Measurements from ENCODE around the gene NRARP. TPM values are rescaled to one million over a fixed set of nuclear protein-coding genes. Genes with fewer than 3 reads are reported as not detected.
A peak's percentile ranks its signal among the peaks of the same experiment; 100 is the strongest.

Gene NRARP
- total and polyA plus RNA-seq, 2 of the 13 experiments (the other 11 are each of a cell fraction or from before 2014, with no cell fraction given), result 0.22 to 0.46 TPM

- H3K27ac ChIP-seq (ENCODE audit: extremely low read length, insufficient read depth, low read length), result no peak overlapping the region
- ATAC-seq (no peak), DNase-seq (ENCODE audit: low spot score) (no peak), FAIRE-seq (no peak)
- peak overlapping the region; percentile 58 for H3K4me2 ChIP-seq (ENCODE audit: low read depth, low read length)
- H3K27me3 ChIP-seq (ENCODE audit: control insufficient read depth in 1 of 2, insufficient read depth in 2 of 2, low read length in 2 of 2), result peaks cover 21 to 69% of the 10 kb centered on the region in 2 experiments
- WGBS (ENCODE audit: low lambda C conversion rate), result 9% methylated on average over 11 of the region's 42 CpGs
- peaks cover 4% of the 10 kb centered on the region; the same call in 1 of the 2 replicates for H4K20me1 ChIP-seq (ENCODE audit: insufficient read depth, low read length)
- H2AFZ ChIP-seq (ENCODE audit: low read length), result no peak overlapping the region
- intact Hi-C loops (cut with micrococcal nuclease; ENCODE audit: unreplicated experiment) (no loop called here), in situ Hi-C loops (cut with HindIII; ENCODE audit: extremely low pct_ligation_motif_present, low pct_unique_long_range_greater_than_20kb) (no loop called here)
- H3K4me1 ChIP-seq (ENCODE audit: insufficient read depth, low read length), result peaks cover 52% of the 10 kb centered on the region
- H3K36me3 ChIP-seq (replicated peaks in 1 of 2; ENCODE audit: control insufficient read depth in 1 of 2, insufficient read depth in 2 of 2, low read length in 2 of 2), result no peaks in the 10 kb centered on the region
- no peaks in the 10 kb centered on the region for H3K79me2 ChIP-seq (ENCODE audit: insufficient read depth, low read length)
- peak overlapping the region in 1 of 3 experiments; percentile 55; a peak in 1 of 6 replicates for H3K4me3 ChIP-seq (replicated peaks in 1 of 3; ENCODE audit: insufficient read depth in 1 of 3, low read depth in 2 of 3, low read length in 3 of 3)
- BruUV-seq (replicated peaks), result no TSS peak
- POLR2A ChIA-PET, result no interaction called here
- CTCF ChIA-PET (ENCODE audit: low intra/inter-chr PET ratio, low total read pairs), result no interaction called here
- H3K9me3 ChIP-seq (ENCODE audit: low read length), result no peaks in the 10 kb centered on the region
- H3K9ac ChIP-seq (ENCODE audit: insufficient read depth, low read depth, low read length), result no peak overlapping the region
- TF ChIP-seq SRSF1 (optimal IDR thresholded peaks at IDR 0.05; ENCODE audit: low read depth, low read length) (peak; percentile 34), ZNF281 (CRISPR knock-in tag; IDR thresholded peaks at IDR 0.05; ENCODE audit: borderline replicate concordance) (peak; percentile 85), HNRNPLL (IDR thresholded peaks at IDR 0.05; ENCODE audit: low read depth, low read length, poor library complexity, severe bottlenecking) (peak; percentile 20), ATF7 (IDR thresholded peaks at IDR 0.05) (no peak), ATF7 (CRISPR knock-in tag; IDR thresholded peaks at IDR 0.05) (no peak), ZNF773 (CRISPR knock-in tag; IDR thresholded peaks at IDR 0.05; ENCODE audit: borderline replicate concordance) (peak; percentile 16; the same call in 1 of the 2 replicates), BHLHE40 (IDR thresholded peaks at IDR 0.05; ENCODE audit: low read length) (peak; percentile 70), KDM2A (CRISPR knock-in tag; IDR thresholded peaks at IDR 0.05; ENCODE audit: borderline replicate concordance, low read depth) (peak; percentile 19; the same call in 1 of the 2 replicates), NFIB (CRISPR knock-in tag; IDR thresholded peaks at IDR 0.05; ENCODE audit: borderline replicate concordance) (no peak), MYC (CRISPR knock-in tag; IDR thresholded peaks at IDR 0.05; ENCODE audit: borderline replicate concordance) (0 out of 2 replicates have a peak, but pooled peaks have one; percentile 15), MIER2 (CRISPR knock-in tag; IDR thresholded peaks at IDR 0.05) (no peak), SOX13 (IDR thresholded peaks at IDR 0.05) (no peak), SOX13 (CRISPR knock-in tag; conservative IDR thresholded peaks at IDR 0.05 in 1 of 2, IDR thresholded peaks at IDR 0.05 in 1 of 2) (peak in 1 of 2 experiments; percentile 24; a peak in 1 of 4 replicates)
- TF ChIP-seq, protein P1, sequence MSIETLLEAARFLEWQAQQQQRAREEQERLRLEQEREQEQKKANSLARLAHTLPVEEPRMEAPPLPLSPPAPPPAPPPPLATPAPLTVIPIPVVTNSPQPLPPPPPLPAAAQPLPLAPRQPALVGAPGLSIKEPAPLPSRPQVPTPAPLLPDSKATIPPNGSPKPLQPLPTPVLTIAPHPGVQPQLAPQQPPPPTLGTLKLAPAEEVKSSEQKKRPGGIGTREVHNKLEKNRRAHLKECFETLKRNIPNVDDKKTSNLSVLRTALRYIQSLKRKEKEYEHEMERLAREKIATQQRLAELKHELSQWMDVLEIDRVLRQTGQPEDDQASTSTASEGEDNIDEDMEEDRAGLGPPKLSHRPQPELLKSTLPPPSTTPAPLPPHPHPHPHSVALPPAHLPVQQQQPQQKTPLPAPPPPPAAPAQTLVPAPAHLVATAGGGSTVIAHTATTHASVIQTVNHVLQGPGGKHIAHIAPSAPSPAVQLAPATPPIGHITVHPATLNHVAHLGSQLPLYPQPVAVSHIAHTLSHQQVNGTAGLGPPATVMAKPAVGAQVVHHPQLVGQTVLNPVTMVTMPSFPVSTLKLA (IDR thresholded peaks at IDR 0.05), result peak; percentile 92
- TF ChIP-seq, protein P2, sequence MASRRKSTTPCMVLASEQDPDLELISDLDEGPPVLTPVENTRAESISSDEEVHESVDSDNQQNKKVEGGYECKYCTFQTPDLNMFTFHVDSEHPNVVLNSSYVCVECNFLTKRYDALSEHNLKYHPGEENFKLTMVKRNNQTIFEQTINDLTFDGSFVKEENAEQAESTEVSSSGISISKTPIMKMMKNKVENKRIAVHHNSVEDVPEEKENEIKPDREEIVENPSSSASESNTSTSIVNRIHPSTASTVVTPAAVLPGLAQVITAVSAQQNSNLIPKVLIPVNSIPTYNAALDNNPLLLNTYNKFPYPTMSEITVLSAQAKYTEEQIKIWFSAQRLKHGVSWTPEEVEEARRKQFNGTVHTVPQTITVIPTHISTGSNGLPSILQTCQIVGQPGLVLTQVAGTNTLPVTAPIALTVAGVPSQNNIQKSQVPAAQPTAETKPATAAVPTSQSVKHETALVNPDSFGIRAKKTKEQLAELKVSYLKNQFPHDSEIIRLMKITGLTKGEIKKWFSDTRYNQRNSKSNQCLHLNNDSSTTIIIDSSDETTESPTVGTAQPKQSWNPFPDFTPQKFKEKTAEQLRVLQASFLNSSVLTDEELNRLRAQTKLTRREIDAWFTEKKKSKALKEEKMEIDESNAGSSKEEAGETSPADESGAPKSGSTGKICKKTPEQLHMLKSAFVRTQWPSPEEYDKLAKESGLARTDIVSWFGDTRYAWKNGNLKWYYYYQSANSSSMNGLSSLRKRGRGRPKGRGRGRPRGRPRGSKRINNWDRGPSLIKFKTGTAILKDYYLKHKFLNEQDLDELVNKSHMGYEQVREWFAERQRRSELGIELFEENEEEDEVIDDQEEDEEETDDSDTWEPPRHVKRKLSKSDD (CRISPR knock-in tag; IDR thresholded peaks at IDR 0.05; ENCODE audit: low read depth), result 0 out of 2 replicates have a peak, but pooled peaks have one; percentile 47
Observed at GRCh38 chr9:137314561-137315560, 12.8 kb upstream of the NRARP start.
